Measurements from ENCODE around the gene FTO. TPM values are rescaled to one million over a fixed set of nuclear protein-coding genes. Genes with fewer than 3 reads are reported as not detected.

FTO gene
- total RNA-seq, 1 experiment from 2014 or later, result 125 TPM

DNA sequence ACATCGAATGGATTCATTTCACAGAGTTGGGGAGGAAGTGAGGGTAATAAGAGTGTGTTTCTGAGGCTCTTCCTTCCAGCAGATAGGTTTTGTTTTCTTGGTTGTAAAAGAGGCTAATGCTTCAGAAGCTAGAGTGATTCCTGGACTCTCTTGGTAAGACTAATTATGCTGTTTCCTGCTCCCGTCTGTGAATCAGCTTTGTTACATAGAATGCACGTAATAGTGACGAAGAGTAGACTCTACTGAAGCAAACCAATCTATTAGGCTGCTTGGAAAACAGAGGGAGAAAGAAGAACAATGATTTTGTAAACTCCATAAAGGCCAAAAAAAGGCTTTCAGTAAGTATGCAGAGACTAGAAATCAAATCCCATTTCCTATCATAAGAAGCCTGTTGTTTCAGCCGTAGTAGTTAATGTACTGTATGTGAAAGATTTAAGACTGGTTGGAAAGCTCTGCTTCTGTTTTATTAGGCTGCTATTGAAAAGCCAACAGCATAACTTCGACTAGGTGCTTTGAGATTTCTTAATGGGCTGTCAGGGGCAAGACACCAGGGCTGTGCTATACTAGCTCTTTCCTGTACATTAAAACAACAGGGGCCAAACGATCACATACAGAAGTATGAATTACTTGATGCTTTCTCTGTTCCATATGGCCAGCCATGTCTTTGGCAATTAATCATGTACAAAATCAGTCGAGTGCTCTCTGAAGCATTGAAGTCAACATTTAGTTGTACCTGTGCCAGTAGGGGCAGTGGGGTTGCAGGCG is 219.0 kb downstream of the FTO start:
- Histone ChIP-seq H3K79me2 (ENCODE audit: low read length) (peaks cover 56% of the 10 kb centered on the region), H3K27ac (ENCODE audit: low read length) (no peak overlapping the region), H2AFZ (ENCODE audit: low read length) (no peak overlapping the region), H3K4me1 (ENCODE audit: low read length) (peaks cover 10% of the 10 kb centered on the region), H4K20me1 (ENCODE audit: insufficient read depth, low read depth, low read length) (no peaks in the 10 kb centered on the region), H3K27me3 (ENCODE audit: low read length) (no peaks in the 10 kb centered on the region), H3K9me3 (ENCODE audit: low read length) (no peaks in the 10 kb centered on the region), H3K4me3 (ENCODE audit: low read length) (no peak overlapping the region), H3K36me3 (ENCODE audit: insufficient read depth, low read length) (no peaks in the 10 kb centered on the region), H3K9ac (ENCODE audit: low read length) (no peak overlapping the region), H3K9me2 (replicated peaks; ENCODE audit: insufficient read depth, low read length) (no peaks in the 10 kb centered on the region), H3K4me2 (ENCODE audit: low read depth, low read length, poor library complexity, severe bottlenecking) (no peak overlapping the region)
- no peak for DNase-seq

DNA sequence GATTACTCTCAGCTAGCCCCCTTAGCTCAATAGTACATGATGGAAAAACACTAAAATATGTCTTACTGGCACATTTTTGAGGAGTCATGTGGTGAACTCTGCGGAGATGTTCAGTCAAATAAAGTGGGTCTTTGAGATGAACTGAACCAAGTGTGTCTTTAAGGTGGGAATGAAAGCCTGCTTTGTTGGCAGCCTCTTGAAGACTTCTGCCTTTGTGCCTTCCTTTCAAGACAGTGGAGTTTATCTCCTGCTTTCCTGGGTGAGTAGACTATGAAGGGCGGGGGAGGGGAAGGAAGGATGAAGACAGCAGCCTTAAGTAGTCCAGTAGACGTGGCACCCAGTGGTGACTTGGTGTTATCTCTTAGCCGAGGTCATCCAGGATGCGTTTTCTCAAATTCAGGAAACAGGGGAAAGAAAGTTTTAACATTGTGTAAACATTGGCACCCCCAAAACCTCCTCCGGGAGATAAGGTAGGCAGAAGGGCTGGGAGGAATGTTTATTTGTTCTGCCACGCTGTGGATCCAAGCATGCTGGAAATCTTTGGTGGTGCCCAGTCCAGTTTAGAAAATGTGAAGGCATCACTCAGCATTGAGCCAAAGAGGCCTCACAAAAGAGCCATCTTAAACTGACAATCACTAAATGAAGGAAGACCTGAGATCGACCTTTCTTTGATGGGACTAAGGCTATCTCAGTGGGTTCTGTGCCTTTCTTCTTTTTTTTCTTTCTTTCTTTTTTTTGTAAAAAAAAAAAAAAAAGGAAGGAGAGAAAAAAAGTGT is 220.6 kb downstream of the FTO start:
- Histone ChIP-seq H2AFZ (ENCODE audit: low read length) (no peak overlapping the region), H3K9me2 (replicated peaks; ENCODE audit: insufficient read depth, low read length) (no peaks in the 10 kb centered on the region), H3K4me3 (ENCODE audit: low read length) (no peak overlapping the region), H3K36me3 (ENCODE audit: insufficient read depth, low read length) (no peaks in the 10 kb centered on the region), H3K9ac (ENCODE audit: low read length) (no peak overlapping the region), H3K27me3 (ENCODE audit: low read length) (no peaks in the 10 kb centered on the region), H3K27ac (ENCODE audit: low read length) (no peak overlapping the region), H3K79me2 (ENCODE audit: low read length) (peaks cover 45% of the 10 kb centered on the region), H4K20me1 (ENCODE audit: insufficient read depth, low read depth, low read length) (no peaks in the 10 kb centered on the region), H3K4me1 (ENCODE audit: low read length) (peaks cover 10% of the 10 kb centered on the region), H3K4me2 (ENCODE audit: low read depth, low read length, poor library complexity, severe bottlenecking) (no peak overlapping the region), H3K9me3 (ENCODE audit: low read length) (no peaks in the 10 kb centered on the region)
- no peak for DNase-seq

DNA sequence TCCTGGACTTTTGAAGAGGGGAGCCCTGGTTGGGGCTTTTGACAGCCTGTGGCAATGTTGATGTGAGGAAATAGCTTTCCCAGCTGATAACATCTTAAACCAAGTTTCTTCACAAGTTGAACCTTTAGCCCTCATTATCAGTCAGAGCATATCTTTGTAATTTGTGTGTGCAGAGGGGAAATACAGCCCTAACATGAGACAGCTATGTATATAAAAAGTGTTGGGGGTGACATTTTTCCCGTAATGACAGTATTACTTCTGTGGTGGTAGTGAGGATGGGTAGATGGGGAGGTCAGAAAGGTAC is 221.1 kb downstream of the FTO start:
- no peak overlapping the region for H2AFZ ChIP-seq (ENCODE audit: low read length)
- no peaks in the 10 kb centered on the region for H4K20me1 ChIP-seq (ENCODE audit: insufficient read depth, low read depth, low read length)
- DNase-seq, result no peak
- peaks cover 10% of the 10 kb centered on the region for H3K4me1 ChIP-seq (ENCODE audit: low read length)
- H3K9me2 ChIP-seq (replicated peaks; ENCODE audit: insufficient read depth, low read length), result no peaks in the 10 kb centered on the region
- no peaks in the 10 kb centered on the region for H3K36me3 ChIP-seq (ENCODE audit: insufficient read depth, low read length)
- H3K9ac ChIP-seq (ENCODE audit: low read length), result no peak overlapping the region
- no peak overlapping the region for H3K4me3 ChIP-seq (ENCODE audit: low read length)
- no peak overlapping the region for H3K27ac ChIP-seq (ENCODE audit: low read length)
- no peaks in the 10 kb centered on the region for H3K9me3 ChIP-seq (ENCODE audit: low read length)
- H3K27me3 ChIP-seq (ENCODE audit: low read length), result no peaks in the 10 kb centered on the region
- H3K4me2 ChIP-seq (ENCODE audit: low read depth, low read length, poor library complexity, severe bottlenecking), result no peak overlapping the region
- H3K79me2 ChIP-seq (ENCODE audit: low read length), result peaks cover 47% of the 10 kb centered on the region

DNA sequence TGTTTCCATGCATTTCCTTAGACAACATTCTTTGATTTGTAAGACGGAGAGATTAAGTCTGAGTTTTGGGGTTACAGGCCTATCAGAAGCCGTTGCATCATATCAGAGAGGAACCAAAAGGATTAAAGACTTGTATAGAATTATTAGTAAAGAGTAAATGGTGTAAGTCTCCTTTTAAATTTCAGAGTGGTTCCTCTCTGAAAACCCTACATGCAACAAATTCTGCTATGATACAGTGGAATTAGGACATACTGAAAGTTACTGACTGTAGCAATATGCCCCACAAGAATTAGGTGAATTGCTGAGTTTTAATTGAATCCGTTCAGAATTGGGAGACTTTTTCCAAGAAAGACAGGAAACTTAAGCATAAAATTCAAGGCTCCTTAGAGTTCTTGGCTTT is 221.6 kb downstream of the FTO start:
- no peak overlapping the region for H3K4me2 ChIP-seq (ENCODE audit: low read depth, low read length, poor library complexity, severe bottlenecking)
- peaks cover 43% of the 10 kb centered on the region for H3K79me2 ChIP-seq (ENCODE audit: low read length)
- DNase-seq, result no peak
- no peaks in the 10 kb centered on the region for H3K9me3 ChIP-seq (ENCODE audit: low read length)
- no peak overlapping the region for H2AFZ ChIP-seq (ENCODE audit: low read length)
- H3K4me3 ChIP-seq (ENCODE audit: low read length), result no peak overlapping the region
- peak overlapping the region; percentile 32; the same call in 1 of the 2 replicates for H3K27ac ChIP-seq (ENCODE audit: low read length)
- peaks cover 10% of the 10 kb centered on the region for H3K4me1 ChIP-seq (ENCODE audit: low read length)
- no peaks in the 10 kb centered on the region for H4K20me1 ChIP-seq (ENCODE audit: insufficient read depth, low read depth, low read length)
- no peaks in the 10 kb centered on the region for H3K36me3 ChIP-seq (ENCODE audit: insufficient read depth, low read length)
- H3K27me3 ChIP-seq (ENCODE audit: low read length), result no peaks in the 10 kb centered on the region
- H3K9me2 ChIP-seq (replicated peaks; ENCODE audit: insufficient read depth, low read length), result no peaks in the 10 kb centered on the region
- no peak overlapping the region for H3K9ac ChIP-seq (ENCODE audit: low read length)

DNA sequence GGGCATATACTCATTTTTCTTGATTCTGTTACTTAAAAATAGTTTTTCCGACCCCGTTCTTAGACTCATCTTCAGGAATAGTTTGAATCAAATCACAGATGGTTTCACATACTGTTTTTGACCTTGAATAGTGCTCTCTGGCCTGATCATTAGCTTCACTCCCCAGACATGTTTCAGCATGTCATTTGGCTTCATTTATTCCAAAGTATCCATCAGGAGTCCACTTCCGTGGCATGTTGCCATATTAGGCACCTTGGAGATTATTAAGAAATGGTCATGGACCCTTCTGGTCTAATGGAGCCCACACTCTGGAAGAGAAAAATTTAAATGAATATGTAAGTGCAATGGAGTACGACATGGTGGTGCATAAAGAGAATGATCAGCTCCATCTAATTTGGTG is 222.3 kb downstream of the FTO start:
- no peak for DNase-seq

DNA sequence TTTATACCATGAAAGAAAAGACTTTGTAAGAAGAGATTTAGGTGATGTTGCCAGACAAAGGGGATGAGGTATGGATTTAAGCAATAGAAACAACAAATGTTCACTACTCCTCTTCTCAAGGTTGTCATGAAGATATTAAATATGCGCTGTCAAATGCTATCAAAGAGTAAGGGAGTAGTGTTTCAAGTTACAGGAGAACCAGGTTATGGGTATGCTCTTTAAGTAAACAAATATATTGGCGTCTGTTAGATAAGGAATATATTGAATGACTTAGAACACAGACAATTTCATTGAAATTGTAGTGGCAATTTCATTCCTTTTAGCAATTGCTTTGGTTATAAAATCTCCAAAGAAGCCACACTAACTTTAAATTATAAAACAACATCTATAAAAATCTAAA is 229.0 kb downstream of the FTO start:
- Histone ChIP-seq H4K20me1 (ENCODE audit: insufficient read depth, low read depth, low read length) (no peaks in the 10 kb centered on the region), H3K27ac (ENCODE audit: low read length) (no peak overlapping the region), H3K4me2 (ENCODE audit: low read depth, low read length, poor library complexity, severe bottlenecking) (no peak overlapping the region), H2AFZ (ENCODE audit: low read length) (no peak overlapping the region), H3K9ac (ENCODE audit: low read length) (no peak overlapping the region), H3K4me1 (ENCODE audit: low read length) (no peaks in the 10 kb centered on the region), H3K9me2 (replicated peaks; ENCODE audit: insufficient read depth, low read length) (no peaks in the 10 kb centered on the region), H3K79me2 (ENCODE audit: low read length) (peaks cover 12% of the 10 kb centered on the region), H3K4me3 (ENCODE audit: low read length) (no peak overlapping the region), H3K27me3 (ENCODE audit: low read length) (no peaks in the 10 kb centered on the region), H3K36me3 (ENCODE audit: insufficient read depth, low read length) (peaks cover 5% of the 10 kb centered on the region; the same call in 1 of the 2 replicates), H3K9me3 (ENCODE audit: low read length) (no peaks in the 10 kb centered on the region)
- DNase-seq, result no peak

More for the DNA sequence above, 222.3 kb downstream of the FTO start:
- no peak overlapping the region for H3K4me2 ChIP-seq (ENCODE audit: low read depth, low read length, poor library complexity, severe bottlenecking)
- H3K9me3 ChIP-seq (ENCODE audit: low read length), result no peaks in the 10 kb centered on the region
- H3K9me2 ChIP-seq (replicated peaks; ENCODE audit: insufficient read depth, low read length), result no peaks in the 10 kb centered on the region
- H3K27ac ChIP-seq (ENCODE audit: low read length), result no peak overlapping the region
- H3K4me3 ChIP-seq (ENCODE audit: low read length), result no peak overlapping the region
- no peaks in the 10 kb centered on the region for H3K36me3 ChIP-seq (ENCODE audit: insufficient read depth, low read length)
- no peaks in the 10 kb centered on the region for H4K20me1 ChIP-seq (ENCODE audit: insufficient read depth, low read depth, low read length)
- no peaks in the 10 kb centered on the region for H3K27me3 ChIP-seq (ENCODE audit: low read length)
- H3K79me2 ChIP-seq (ENCODE audit: low read length), result peaks cover 37% of the 10 kb centered on the region
- H3K9ac ChIP-seq (ENCODE audit: low read length), result no peak overlapping the region
- H2AFZ ChIP-seq (ENCODE audit: low read length), result no peak overlapping the region
- peaks cover 10% of the 10 kb centered on the region for H3K4me1 ChIP-seq (ENCODE audit: low read length)

DNA sequence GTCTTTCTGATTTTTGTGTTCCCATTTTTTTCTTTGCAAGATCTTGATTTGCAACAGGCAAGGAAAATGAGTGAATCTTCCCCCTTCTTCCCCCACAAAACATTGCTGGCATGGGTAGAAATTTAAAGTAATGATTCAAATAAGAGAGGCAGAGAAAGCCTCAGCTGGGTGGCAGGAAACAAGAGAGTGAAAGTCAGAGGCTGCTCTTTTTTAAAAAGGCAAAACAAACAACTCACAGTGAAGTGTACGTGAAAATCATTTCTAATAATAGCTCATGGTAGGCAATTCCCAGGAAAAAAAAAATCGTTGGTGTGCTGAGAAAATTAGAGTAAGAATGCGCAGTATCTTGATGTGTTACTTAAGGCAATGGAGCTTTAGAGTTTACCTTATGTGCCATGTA is 229.5 kb downstream of the FTO start:
- Histone ChIP-seq H3K4me2 (ENCODE audit: low read depth, low read length, poor library complexity, severe bottlenecking) (no peak overlapping the region), H3K79me2 (ENCODE audit: low read length) (peaks cover 10% of the 10 kb centered on the region; the same call in 1 of the 2 replicates), H3K27me3 (ENCODE audit: low read length) (no peaks in the 10 kb centered on the region), H2AFZ (ENCODE audit: low read length) (no peak overlapping the region), H3K4me1 (ENCODE audit: low read length) (no peaks in the 10 kb centered on the region), H3K9me2 (replicated peaks; ENCODE audit: insufficient read depth, low read length) (no peaks in the 10 kb centered on the region), H3K27ac (ENCODE audit: low read length) (no peak overlapping the region), H3K9me3 (ENCODE audit: low read length) (no peaks in the 10 kb centered on the region), H3K36me3 (ENCODE audit: insufficient read depth, low read length) (peaks cover 5% of the 10 kb centered on the region; the same call in 1 of the 2 replicates), H3K9ac (ENCODE audit: low read length) (no peak overlapping the region), H4K20me1 (ENCODE audit: insufficient read depth, low read depth, low read length) (no peaks in the 10 kb centered on the region), H3K4me3 (ENCODE audit: low read length) (no peak overlapping the region)
- DNase-seq, result no peak

DNA sequence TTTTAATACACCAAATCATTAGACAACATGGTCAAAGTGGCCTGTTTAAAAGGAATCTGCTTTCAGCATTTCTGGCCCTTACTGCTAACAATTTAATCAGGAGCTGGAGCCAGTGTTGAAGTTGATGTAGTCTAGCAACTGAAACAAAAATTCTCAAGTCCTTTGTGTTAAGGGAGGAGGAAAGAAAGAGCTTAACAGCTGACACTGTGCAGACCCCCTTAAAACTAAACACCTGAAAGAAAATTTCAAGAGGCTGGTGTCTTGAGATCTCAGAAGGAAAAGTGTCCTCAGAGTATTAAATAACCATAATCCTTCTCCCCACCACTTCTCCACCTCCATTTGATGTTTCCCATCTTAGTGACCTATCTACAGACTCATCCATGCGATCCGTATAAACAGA is 232.1 kb downstream of the FTO start:
- H3K9me2 ChIP-seq (replicated peaks; ENCODE audit: insufficient read depth, low read length), result no peaks in the 10 kb centered on the region
- H3K27me3 ChIP-seq (ENCODE audit: low read length), result no peaks in the 10 kb centered on the region
- H3K36me3 ChIP-seq (ENCODE audit: insufficient read depth, low read length), result peaks cover 5% of the 10 kb centered on the region; the same call in 1 of the 2 replicates
- H3K4me1 ChIP-seq (ENCODE audit: low read length), result no peaks in the 10 kb centered on the region
- H2AFZ ChIP-seq (ENCODE audit: low read length), result no peak overlapping the region
- H3K4me3 ChIP-seq (ENCODE audit: low read length), result no peak overlapping the region
- no peaks in the 10 kb centered on the region for H3K9me3 ChIP-seq (ENCODE audit: low read length)
- H3K79me2 ChIP-seq (ENCODE audit: low read length), result peaks cover 11% of the 10 kb centered on the region
- no peaks in the 10 kb centered on the region for H4K20me1 ChIP-seq (ENCODE audit: insufficient read depth, low read depth, low read length)
- H3K9ac ChIP-seq (ENCODE audit: low read length), result no peak overlapping the region
- no peak for DNase-seq
- no peak overlapping the region for H3K27ac ChIP-seq (ENCODE audit: low read length)
- no peak overlapping the region for H3K4me2 ChIP-seq (ENCODE audit: low read depth, low read length, poor library complexity, severe bottlenecking)

Data from Karpas-422 (cell line).